GM19043 (cell line): ENCODE measurements around the gene TENT5C.

ENCODE experiments used
- ATAC-seq: cut with Tn5 transposase; IDR thresholded peaks from one replicate; pipeline ENCODE4 v1.9.1; 2021; ENCODE audit warnings: low read depth; ENCODE audit not compliant: unreplicated experiment

TENT5C gene

DNA sequence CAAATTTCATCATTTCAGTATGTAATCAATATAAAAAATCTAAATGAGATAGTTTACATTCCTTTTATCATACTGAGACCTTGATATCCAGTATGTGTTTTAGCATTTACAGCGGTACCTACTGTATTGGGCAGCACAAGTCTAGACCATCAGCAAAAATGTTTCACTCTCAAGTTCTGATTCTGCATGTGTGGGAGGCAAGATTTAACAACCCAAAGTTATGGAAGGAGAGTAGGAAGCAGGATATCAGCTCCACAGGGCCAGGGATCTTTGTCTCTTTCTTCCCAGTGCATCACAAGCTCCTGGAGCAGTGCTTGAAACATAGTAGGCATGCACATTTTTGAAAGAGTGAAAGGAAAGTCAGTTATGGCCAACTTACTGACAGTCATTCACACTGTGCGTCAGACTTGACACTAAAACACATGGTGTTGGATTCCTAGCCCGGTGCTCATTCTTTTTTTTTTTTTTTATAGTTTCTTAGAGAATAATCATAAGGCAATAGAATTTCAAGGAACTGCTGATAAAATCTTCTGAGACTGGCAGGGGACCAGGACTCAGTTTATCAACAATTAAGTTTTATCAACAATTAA, 6.1 kb downstream of the TENT5C start:
- no peak for ATAC-seq

DNA sequence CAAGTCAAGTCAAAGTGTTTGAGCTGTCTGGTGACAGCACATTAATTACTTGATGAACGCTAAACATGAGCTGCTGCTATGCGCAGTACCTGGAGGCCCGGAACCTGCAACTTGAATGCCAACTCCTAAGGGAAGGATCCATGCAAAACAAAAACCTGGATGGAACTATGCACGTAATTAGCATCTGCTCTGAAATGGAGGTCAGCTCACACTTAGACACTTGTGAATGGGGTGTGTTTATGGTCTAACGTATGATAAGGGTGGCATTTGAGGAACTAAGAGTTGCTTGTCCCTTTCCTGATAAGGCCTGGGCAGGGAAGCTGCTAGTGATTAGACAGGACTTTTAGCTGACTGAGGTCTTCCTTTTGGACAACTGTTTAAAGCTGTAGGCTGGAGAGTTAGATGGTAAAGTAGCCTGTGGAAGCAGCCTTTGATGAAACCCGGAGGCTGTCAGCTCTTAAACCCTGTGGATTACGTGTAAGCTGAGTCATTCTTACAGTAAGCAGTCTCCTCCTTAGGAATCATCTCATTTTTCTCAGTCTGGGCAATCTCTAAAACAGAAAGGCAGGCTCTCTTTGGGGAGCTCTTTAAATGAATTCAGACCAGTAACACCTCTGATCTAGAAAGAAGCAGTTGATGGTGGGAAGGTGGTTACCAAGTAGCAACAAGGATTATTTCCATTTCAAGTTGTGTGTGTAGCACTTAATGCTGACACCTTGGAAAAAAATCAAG, 6.8 kb downstream of the TENT5C start:
- no peak for ATAC-seq

DNA sequence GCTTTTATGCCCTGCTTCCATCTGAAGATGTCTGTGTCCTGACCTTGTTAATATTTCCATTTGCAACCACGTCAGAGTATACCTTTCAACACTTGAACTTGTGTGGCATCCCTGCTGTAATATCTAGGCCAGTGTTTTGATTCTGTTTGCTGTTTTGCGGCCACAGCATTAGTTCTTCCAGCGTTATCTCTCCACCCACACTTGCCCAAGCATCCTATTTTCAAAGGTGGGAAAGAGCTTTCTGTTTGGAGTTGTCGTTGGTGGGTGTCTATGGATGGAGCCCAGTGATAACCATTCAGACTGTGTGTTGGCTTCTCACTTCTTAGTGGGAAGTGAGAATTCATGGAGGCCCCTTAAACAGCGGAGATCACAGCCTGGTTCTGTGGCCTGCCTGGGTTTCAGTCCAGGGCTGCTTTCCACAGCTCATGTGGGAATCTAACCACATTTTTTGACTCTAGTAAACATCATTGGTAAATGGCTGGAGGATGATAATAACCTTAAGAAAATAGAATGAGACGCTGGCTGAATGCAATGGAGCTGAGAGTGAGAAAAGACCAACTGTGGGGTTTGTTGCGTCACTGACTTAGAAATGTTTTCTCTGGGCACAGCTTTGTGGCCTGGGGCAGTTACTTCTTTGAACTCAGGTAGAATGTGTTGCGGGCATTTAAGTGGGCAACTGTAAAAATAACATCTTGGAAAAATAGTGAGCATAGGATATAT, 7.6 kb downstream of the TENT5C start:
- ATAC-seq, result no peak

DNA sequence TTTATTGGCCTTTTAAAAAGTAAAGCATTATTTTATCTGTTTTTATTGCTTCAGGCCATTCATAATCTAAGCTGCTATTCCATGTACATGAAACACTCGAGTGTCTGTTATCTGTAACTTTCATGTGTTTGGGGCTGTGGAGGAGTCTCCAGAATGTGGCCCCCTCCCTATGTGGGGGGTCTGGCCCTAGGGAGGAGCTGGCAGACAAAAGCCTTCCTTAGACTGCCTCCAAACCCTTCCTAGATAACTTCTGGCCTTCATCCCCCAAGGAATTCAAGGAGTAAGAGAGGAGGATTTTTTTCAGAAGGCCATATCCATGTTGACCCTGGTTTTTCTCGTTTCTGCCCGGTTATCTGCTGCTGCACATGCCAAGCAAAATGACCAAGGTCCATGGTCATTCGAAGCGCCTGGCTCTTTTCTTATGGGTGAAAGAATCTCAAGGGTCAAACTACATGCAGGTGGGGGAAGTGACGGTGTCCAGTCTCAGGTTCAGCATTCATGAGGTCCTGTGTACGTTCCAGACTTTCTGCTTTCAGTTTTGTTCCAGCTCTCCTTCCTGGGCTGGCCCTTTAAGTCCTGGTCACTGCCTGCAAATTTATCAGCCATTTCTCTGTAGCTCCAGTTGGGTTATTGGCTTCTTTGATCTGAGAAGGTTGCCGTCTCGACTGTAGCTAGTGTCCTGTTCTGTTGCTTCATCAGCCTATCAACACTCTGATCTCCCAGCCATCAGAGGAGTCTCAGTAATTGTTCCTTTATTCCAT, 8.3 kb downstream of the TENT5C start:
- no peak for ATAC-seq

DNA sequence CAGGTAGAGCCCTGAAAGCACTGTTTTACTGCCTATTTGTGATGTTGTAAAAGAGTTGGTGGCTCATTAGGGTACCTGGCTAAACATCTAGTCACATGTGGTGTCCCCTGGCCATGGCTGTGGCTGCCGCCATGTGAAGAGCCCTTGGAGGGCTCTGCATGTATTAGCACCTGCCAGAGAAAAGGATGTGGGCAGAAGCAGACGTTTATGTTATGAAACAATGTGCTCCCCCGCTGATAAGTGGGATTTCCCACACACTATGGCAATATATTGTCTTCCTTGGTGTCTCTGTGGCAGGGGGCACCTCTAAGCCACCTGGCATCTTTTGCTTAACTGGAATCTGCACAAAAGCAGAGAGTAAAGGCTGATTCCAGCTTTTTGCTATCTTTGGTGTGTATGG, 9.6 kb downstream of the TENT5C start:
- ATAC-seq, result no peak

DNA sequence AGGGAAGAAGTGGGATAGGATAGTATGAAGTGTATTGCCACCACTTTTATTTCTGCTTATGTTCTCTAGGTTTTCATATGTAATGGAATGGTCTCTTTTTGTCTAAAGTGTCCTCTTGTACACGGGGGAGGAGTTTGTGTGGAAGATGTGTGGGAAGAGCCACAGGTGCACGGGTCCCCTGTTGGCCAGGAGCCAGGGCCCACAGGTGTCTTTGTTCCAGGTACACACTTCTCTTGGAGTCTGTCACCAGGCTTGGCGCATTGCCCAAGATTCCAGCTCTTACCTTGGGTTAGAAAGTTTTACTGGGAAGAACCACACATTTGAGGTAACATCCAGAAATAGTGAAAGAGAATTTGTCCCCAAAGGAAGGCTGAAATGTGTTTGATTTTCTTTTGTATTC, 10.5 kb downstream of the TENT5C start:
- no peak for ATAC-seq

DNA sequence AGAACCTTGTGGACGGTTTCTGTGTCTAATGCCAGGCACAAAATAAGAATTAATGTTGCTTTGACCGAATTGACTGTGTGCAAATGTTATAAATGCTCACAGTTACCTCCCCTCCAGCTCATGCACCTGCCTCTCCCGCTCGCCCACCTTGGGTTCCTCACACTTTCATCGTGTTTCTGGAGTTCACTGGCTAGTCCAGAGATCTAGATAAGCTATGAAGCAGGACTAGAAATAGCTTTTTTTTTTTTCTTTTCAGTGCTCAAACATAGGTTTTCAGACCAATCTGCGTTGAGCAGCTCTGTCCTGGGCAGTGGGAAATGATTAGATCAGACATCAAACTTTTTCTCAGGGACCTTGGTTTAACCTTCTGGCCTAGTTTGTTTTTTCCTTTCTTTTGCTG, 11.1 kb downstream of the TENT5C start:
- no peak for ATAC-seq

DNA sequence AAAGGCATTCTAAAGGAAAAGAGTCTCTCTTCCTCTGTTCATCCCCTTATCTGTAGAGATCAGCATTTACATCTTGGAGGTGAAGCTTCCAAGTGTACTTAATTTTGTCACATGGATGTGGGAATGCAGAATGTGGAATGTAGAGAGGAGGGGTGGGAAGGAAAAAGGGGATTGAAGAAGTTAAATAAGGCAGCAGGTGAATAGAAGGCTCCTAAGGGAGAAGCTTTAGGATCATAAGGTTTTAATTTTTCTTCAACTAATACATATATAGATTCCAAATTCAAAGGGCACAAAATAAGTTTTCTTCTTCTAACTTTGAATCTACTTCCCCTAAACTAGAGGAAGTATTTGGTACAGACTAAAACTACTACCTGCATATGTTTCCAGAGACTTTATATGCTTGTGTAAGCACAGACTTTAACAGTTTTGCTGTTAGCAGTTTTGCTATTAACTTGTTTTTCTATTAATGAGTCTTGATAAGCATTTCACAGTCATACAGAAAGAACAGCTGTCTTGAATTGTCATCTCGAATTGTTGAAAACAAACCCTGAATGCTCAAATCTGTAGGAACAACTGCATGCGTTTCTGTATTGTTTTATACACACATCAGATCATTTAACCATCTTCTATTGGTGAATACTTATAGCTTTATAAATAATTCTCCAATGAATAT, 12.7 kb downstream of the TENT5C start:
- no peak for ATAC-seq

DNA sequence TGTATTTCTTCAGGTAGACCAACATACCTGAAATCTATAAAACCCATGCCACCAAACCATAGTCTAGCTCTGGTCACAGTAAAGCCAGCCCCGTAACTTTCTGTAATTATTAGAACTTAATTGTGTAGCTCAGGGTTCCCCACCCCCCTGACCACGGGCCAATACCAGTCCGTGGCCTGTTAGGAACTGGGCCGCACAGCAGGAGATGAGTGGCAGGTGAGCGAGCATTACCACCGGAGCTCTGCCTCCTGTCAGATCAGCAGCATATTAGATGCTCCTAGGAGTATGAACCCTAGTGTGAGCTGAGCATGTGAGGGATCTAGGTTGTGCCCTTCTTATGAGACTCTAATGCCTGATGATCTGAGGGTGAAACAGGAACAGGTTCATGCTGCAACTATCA, 14.6 kb downstream of the TENT5C start:
- no peak for ATAC-seq

DNA sequence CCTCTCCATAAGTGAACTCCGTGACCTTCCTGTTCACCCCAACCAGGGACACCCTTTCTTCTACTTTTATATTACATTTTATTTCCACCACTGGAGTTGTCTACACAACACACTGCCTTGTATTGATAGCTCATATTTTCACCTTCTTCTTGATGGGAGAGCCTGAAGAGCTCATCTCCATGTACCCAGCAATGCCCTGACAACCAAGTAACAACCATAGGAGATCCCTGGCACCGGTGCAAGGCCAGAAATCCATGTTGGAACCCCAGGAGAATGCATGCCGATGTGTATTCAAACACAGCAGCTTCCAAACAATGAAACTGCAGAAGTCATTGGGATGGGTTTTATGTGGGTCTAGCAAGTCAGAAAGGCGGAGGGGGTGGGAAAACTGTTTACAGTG, 15.5 kb downstream of the TENT5C start:
- ATAC-seq, result no peak

DNA sequence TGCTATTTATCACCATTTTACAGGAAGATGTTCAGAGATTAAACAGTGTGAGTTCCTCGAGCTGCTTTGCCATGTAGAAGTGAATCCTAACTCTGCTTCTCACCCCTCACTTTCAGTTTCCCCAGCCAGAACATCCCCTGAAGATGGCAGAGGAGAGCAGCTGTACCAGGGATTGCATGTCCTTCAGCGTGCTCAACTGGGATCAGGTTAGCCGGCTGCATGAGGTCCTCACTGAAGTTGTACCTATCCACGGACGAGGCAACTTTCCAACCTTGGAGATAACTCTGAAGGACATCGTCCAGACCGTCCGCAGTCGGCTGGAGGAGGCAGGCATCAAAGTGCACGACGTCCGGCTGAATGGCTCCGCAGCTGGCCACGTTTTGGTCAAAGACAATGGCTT, 16.9 kb downstream of the TENT5C start:
- no peak for ATAC-seq

DNA sequence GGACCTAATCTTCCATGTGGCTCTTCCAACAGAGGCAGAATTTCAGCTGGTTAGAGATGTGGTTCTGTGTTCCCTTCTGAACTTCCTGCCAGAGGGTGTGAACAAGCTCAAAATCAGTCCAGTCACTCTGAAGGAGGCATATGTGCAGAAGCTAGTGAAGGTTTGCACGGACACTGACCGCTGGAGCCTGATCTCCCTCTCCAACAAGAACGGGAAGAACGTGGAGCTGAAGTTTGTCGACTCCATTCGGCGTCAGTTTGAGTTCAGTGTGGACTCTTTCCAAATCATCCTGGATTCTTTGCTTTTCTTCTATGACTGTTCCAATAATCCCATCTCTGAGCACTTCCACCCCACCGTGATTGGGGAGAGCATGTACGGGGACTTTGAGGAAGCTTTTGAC, 17.3 kb downstream of the TENT5C start:
- no peak for ATAC-seq

DNA sequence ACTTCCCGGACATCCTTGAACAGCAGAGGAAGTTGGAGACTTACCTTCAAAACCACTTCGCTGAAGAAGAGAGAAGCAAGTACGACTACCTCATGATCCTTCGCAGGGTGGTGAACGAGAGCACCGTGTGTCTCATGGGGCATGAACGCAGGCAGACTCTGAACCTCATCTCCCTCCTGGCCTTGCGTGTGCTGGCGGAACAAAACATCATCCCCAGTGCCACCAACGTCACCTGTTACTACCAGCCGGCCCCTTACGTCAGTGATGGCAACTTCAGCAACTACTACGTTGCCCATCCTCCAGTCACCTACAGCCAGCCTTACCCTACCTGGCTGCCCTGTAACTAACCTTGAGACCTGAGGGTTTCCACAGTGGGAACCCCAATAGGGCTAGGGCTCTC, 17.9 kb downstream of the TENT5C start:
- ATAC-seq, result no peak

DNA sequence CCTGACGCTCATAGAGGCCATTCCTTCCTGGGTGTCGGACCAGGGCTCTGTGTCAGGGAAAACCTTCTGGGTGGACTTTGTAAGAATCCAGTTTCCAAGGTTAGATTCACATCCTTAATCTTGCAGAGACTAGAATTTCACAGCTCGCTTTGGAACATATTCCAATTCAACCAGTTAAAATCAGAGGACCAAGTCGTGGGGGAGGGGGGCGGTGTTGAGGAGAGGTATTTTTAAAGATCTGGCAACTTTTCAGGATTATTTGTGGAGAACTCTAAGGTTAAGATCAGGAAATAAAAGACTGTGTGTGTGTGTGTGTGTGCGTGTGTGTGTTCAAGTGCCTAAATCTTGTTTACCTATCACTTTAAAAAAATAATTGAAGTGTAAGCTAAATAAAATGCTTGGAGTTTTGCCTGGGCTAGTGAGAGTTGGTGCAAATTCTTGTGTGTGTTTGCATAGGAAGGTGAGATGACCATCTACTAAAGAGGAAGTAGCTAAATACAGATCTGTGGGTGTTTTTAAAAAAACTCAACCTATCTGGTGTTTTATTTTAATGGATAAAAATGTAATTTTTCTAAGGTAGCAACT, 21.8 kb downstream of the TENT5C start:
- no peak for ATAC-seq

DNA sequence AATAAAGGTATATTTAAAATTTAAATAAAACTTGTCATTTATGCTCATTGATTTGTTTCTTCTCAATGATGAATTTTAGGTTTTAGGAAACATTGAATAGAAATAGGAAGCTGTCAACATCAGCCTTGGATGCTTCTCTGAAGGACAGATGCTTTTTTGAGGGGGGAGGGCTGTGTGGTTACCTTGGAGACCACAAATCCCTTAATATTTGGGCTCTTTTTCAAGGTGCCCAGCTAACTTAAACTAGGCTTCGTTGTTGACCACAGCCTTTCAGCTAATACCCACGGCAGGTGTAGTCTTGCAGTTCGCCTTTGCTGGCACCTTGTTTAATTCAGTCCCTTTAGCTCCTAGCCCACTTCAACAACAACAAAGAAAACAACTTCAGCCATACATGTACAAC, 22.5 kb downstream of the TENT5C start:
- no peak for ATAC-seq

DNA sequence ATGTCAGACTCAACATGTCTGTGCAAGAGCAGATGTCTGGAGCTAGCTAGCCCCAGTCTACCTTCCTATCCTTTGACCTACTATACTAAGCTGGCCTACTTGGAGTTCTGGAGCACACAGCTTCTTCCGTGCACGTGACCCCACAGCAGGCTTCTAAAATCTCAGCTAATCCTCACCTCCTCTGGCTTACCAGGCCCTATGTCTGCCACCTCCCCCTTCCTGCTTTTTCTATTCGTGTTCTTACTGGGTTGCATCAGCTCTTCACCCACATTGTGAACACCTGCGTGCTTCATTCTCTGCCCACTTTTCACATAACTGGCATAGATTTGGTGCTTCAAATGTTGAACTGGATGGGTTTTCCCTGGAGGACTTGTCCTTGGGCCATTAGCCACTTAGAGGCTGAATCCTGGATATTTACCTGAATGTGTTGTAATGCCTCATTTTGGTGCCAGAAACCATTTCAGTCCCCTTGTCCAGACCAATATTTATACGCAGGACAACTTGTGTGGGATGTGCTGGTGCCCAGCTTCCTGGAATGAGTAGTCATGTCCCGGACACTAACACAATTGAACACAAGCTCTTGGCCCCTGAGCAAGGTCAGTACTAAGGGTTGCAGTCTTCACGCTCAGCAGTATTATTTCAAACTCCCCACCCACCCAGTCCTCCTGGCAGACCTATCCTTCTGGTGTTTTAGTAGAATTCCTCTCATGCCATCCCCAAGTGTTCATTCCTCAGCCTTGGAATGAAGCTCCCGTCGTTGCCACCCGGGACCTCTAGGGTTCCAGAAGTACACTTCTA, 24.0 kb downstream of the TENT5C start:
- no peak for ATAC-seq

DNA sequence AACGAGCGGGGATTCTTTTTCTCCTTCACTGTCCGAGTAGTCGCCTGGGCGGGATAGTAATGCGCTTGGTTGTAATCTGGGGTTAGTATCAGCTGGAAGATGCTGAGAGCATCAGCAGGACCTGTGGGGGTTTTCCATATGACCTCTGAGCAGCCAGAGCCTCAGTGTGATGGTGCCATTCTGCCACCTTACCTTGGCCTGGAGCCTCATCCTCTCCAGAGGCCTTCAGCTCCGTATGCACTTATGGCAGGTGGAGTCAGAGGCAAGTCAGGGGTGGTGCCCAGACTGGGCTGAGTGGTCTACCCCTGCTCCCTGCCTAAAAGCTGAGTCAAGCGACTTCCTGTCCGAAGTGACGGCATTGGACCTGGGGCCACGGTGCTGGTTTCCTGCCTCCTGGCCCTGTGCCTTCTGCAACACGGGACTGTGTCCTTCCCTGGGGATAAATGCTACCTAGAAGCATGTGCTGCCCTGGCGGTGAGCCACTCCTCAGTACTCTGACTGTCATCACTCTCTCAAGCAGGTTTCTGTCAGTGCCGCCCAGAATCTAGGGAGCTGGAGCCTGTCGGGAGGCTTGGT, 24.7 kb downstream of the TENT5C start:
- no peak for ATAC-seq

DNA sequence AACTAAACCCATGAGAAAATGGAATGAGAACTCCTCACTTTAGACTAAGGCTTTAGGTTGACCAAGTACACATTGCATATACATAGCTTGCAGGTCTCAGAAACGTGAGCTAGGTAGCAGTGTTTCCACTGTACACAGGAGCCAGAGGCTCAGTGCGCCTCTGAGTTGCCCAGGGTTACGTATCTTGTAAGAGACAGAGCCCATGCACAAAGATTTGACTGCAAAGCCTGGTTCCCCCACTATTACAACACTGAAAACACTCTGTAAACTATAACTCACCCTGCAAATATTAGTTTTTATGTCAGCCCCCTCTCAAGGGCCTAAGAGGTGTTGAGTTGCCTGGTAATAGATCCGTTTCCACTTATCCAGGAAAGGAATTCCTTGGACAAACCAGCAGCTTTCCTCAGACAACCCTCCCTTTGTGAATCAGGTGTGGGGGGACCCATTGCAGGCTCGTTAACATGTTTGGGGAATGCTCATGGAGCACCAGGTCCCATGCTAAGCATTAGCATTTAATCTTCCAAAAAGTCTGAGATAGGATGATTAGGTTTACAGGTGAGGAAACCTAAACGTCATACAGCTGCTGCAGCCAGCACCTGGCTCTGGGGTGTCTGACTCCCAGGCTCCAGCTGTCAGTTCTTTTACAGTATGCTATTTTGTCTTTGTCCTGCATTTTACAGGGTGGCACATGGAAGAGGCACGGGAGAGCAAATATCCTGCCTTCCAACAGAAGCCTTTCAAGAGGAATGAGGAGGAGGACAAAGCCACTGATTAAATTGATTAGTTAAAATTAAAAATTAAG, 25.7 kb downstream of the TENT5C start:
- no peak for ATAC-seq
